SK-N-SH (cell line): ENCODE data around the gene MGAT5. TPM values are rescaled to one million over a fixed set of nuclear protein-coding genes. Genes with fewer than 3 reads are reported as not detected.
A peak's percentile ranks its signal among the peaks of the same experiment; 100 is the strongest.

Experiments
- CTCF ChIA-PET: fragments of 300-600, 350-600 bp; formaldehyde crosslinking; extraction: SDS; loops from one replicate; lab custom pipeline; 2021; lab: Yijun Ruan, JAX
- POLR2A ChIA-PET: fragments of 350-600 bp; sonication (Branson Sonifier 250); formaldehyde crosslinking; extraction: SDS; loops from one replicate; lab custom pipeline; 2020; ENCODE audit warnings: antibody characterized with exemption, inconsistent platforms; lab: Yijun Ruan, JAX
- DNase-seq: peaks from one replicate; pipeline ENCODE4 v3.0.0; 2012
- H2AFZ ChIP-seq: fragments of 200-600 bp; sonication (generic); 2 replicates; pipeline ENCODE4 v1.8.1; 2016; ENCODE audit warnings: antibody characterized with exemption, mild to moderate bottlenecking, low read depth
- H3F3A ChIP-seq: fragments of 200-600 bp; sonication (generic); replicated peaks from 2 replicates; pipeline ENCODE3; 2016; ENCODE audit warnings: antibody characterized with exemption, mild to moderate bottlenecking; ENCODE audit not compliant: insufficient read depth
- H3K27ac ChIP-seq, 2 experiments: fragments of 200-500 bp in 1 of 2; fragments of 200-600 bp in 1 of 2; sonication (Bioruptor generic) in 1 of 2; sonication (generic), shearing (Covaris generic) in 1 of 2; 2 replicates each; pipeline versions ENCODE4 v1.5.1 to v1.6.1; 2014 to 2016; ENCODE audit warnings: low read depth in 2 of 2, inconsistent platforms in 1 of 2, low read length in 1 of 2, mild to moderate bottlenecking in 1 of 2, mixed read lengths in 1 of 2
- H3K27me3 ChIP-seq: fragments of 200-600 bp; sonication (generic), shearing (Covaris generic); 2 replicates; pipeline ENCODE4 v1.6.1; 2016; ENCODE audit warnings: mixed run types; ENCODE audit not compliant: insufficient read depth
- H3K36me3 ChIP-seq, 2 experiments: fragments of 200-500 bp in 1 of 2; fragments of 200-600 bp in 1 of 2; sonication (Bioruptor generic) in 1 of 2; sonication (generic) in 1 of 2; replicated peaks in 1 of 2; 2 replicates each; pipeline versions ENCODE3 to v1.5.1; 2014 to 2016; ENCODE audit warnings: low read length in 1 of 2, mild to moderate bottlenecking in 1 of 2; ENCODE audit not compliant: insufficient read depth in 2 of 2, control insufficient read depth in 1 of 2
- H3K4me1 ChIP-seq, 2 experiments: fragments of 200-500 bp in 1 of 2; fragments of 200-600 bp in 1 of 2; sonication (Bioruptor generic) in 1 of 2; sonication (generic), shearing (Covaris generic) in 1 of 2; 2 replicates each; pipeline versions ENCODE4 v1.5.1 to v1.6.1; 2014 to 2016; ENCODE audit warnings: low read depth in 1 of 2, low read length in 1 of 2, mixed run types in 1 of 2; ENCODE audit not compliant: insufficient read depth in 2 of 2, control insufficient read depth in 1 of 2
- H3K4me2 ChIP-seq: fragments of 200-600 bp; sonication (generic), shearing (Covaris generic); 2 replicates; pipeline ENCODE4 v1.6.1; 2017; ENCODE audit warnings: mixed run types
- H3K4me3 ChIP-seq, 2 experiments: fragments of 200-500 bp in 1 of 2; fragments of 200-600 bp in 1 of 2; sonication (Bioruptor generic) in 1 of 2; sonication (generic), shearing (Covaris generic) in 1 of 2; 2 replicates each; pipeline versions ENCODE4 v1.5.1 to v1.8.1; 2014 to 2016; ENCODE audit warnings: low read depth in 2 of 2, inconsistent platforms in 1 of 2, low read length in 1 of 2, mild to moderate bottlenecking in 1 of 2, mixed read lengths in 1 of 2, moderate library complexity in 1 of 2
- H3K79me2 ChIP-seq: fragments of 200-600 bp; sonication (generic); 2 replicates; pipeline ENCODE4 v1.8.1; 2017; ENCODE audit warnings: mild to moderate bottlenecking; ENCODE audit not compliant: insufficient read depth
- H3K9ac ChIP-seq: fragments of 200-600 bp; sonication (generic); 2 replicates; pipeline ENCODE4 v1.6.1; 2017; ENCODE audit warnings: mixed run types
- H3K9me2 ChIP-seq: fragments of 200-600 bp; sonication (generic); 2 replicates; pipeline ENCODE4 v1.6.1; 2017; ENCODE audit warnings: mixed run types
- H3K9me3 ChIP-seq: fragments of 200-600 bp; sonication (generic); 2 replicates; pipeline ENCODE4 v1.6.1; 2017; ENCODE audit warnings: mixed run types, mild to moderate bottlenecking, moderate library complexity
- H4K20me1 ChIP-seq: fragments of 200-600 bp; sonication (generic); 2 replicates; pipeline ENCODE4 v1.6.1; 2017; ENCODE audit warnings: mild to moderate bottlenecking, mixed run types; ENCODE audit not compliant: insufficient read depth
- CTCF ChIP-seq: fragments of 200-600 bp; sonication (generic); IDR thresholded peaks from 2 replicates; pipeline ENCODE4 v1.6.1; 2017; ENCODE audit warnings: antibody characterized with exemption, mild to moderate bottlenecking, moderate library complexity
- EZH2phosphoT487 ChIP-seq: fragments of 200-600 bp; sonication (generic); IDR thresholded peaks from 2 replicates; pipeline ENCODE4 v1.6.1; 2017; ENCODE audit warnings: low read depth, mixed run types, mild to moderate bottlenecking, antibody characterized with exemption, moderate library complexity, borderline replicate concordance
- IRF3 ChIP-seq: fragments of 150-350 bp; IDR thresholded peaks from 2 replicates; pipeline ENCODE4 v1.6.1; 2016; ENCODE audit warnings: mild to moderate bottlenecking, low read depth, low read length
- MXI1 ChIP-seq: IDR thresholded peaks from 2 replicates; pipeline ENCODE4 v1.6.1; 2012; ENCODE audit warnings: mild to moderate bottlenecking, low read depth, low read length, improper control_type of control experiment
- NFIC ChIP-seq: IDR thresholded peaks from 2 replicates; pipeline ENCODE4 v1.4.0; 2012; ENCODE audit warnings: borderline replicate concordance
- RAD21 ChIP-seq: IDR thresholded peaks from 2 replicates; pipeline ENCODE4 v1.6.1; 2012; ENCODE audit warnings: mild to moderate bottlenecking, low read length
- REST ChIP-seq: IDR thresholded peaks from 2 replicates; pipeline ENCODE4 v1.6.1; 2012; ENCODE audit warnings: mild to moderate bottlenecking, low read depth, low read length, moderate library complexity
- RFX5 ChIP-seq: IDR thresholded peaks from 2 replicates; pipeline ENCODE4 v1.6.1; 2012; ENCODE audit warnings: mild to moderate bottlenecking, improper control_type of control experiment, low read length
- RXRA ChIP-seq: IDR thresholded peaks from 2 replicates; pipeline ENCODE4 v1.4.0; 2012; ENCODE audit warnings: low read depth, mild to moderate bottlenecking, borderline replicate concordance
- SIN3A ChIP-seq: IDR thresholded peaks from 2 replicates; pipeline ENCODE4 v1.6.1; 2012; ENCODE audit warnings: low read depth, mild to moderate bottlenecking, low read length, moderate library complexity, borderline replicate concordance
- SMC3 ChIP-seq: IDR thresholded peaks from 2 replicates; pipeline ENCODE4 v1.6.1; 2012; ENCODE audit warnings: low read depth, low read length, improper control_type of control experiment
- TAF1 ChIP-seq: IDR thresholded peaks from 2 replicates; pipeline ENCODE4 v1.6.1; 2012; ENCODE audit warnings: low read depth, mild to moderate bottlenecking, low read length, moderate library complexity, borderline replicate concordance
- USF1 ChIP-seq: IDR thresholded peaks from 2 replicates; pipeline ENCODE4 v1.4.0; 2012; ENCODE audit warnings: low read depth, borderline replicate concordance
- ZBTB33 ChIP-seq: IDR thresholded peaks from 2 replicates; pipeline ENCODE4 v1.4.0; 2012; ENCODE audit warnings: low read depth, borderline replicate concordance
- WGBS: methylation state at CpG from one replicate; pipeline ENCODE4 v1.1.6; 2017; ENCODE audit warnings: low lambda C conversion rate; 5-methylcytosine and 5-hydroxymethylcytosine counted together
- polyA plus RNA-seq, 3 experiments: library from polyadenylated mRNA; depleted of rRNA; stranded (reverse); fragments of >200 nt; gene quantifications; 2 replicates each; pipeline ENCODE4 v1.2.3, GENCODE V29; 2012

The MGAT5 gene
- polyA plus RNA-seq, 1 of the 3 experiments (the other 2 are of a cell fraction) = 18.2 TPM

- TF ChIP-seq REST = no peak
Observed at GRCh38 chr2:134206573-134206972, 47.3 kb upstream of the MGAT5 start (continued).

- Histone ChIP-seq H3K9ac (no peak overlapping the region), H3K27me3 (no peaks in the 10 kb centered on the region), H3K9me2 (no peaks in the 10 kb centered on the region), H2AFZ (no peak overlapping the region), H3K4me1 (peaks cover 6 to 17% of the 10 kb centered on the region in 2 experiments; a peak in 3 of 4 replicates), H3F3A (peaks cover 3% of the 10 kb centered on the region), H3K9me3 (no peaks in the 10 kb centered on the region), H3K27ac (no peak overlapping the region), H3K4me2 (no peak overlapping the region), H3K36me3 (no peaks in the 10 kb centered on the region), H3K79me2 (0 out of 2 replicates have a peak, but pooled peaks cover 6% of the 10 kb centered on the region), H3K4me3 (no peak overlapping the region; a peak in 1 of 4 replicates), H4K20me1 (0 out of 2 replicates have a peak, but pooled peaks cover 6% of the 10 kb centered on the region)
- WGBS = 60% methylated on average over 5 of the region's 5 CpGs
- ChIA-PET POLR2A (no interaction called here), CTCF (interaction anchor here (0.6 to 4.8 kb wide), 19 partner anchors 8 to 205 kb away, joined by 3 to 31 read pairs (median 4); no protein-coding TSS in a partner anchor)
- DNase-seq = peak; percentile 44
- TF ChIP-seq SMC3 (peak; percentile 80), USF1 (no peak), NFIC (no peak), RFX5 (no peak), TAF1 (no peak), RXRA (no peak), EZH2phosphoT487 (no peak), MXI1 (no peak), RAD21 (peak; percentile 70), SIN3A (no peak), REST (no peak), IRF3 (no peak), ZBTB33 (no peak), CTCF (peak; percentile 76)
Observed at GRCh38 chr2:134207589-134208209, 46.2 kb upstream of the MGAT5 start.
